ENCODE measurements around the gene FLNB.
"Not testable (repeated sequence)": the region's sequence is repeated elsewhere in the genome, so short reads cannot be mapped to it uniquely, and the experiment has no call there.

The FLNB gene

DNA sequence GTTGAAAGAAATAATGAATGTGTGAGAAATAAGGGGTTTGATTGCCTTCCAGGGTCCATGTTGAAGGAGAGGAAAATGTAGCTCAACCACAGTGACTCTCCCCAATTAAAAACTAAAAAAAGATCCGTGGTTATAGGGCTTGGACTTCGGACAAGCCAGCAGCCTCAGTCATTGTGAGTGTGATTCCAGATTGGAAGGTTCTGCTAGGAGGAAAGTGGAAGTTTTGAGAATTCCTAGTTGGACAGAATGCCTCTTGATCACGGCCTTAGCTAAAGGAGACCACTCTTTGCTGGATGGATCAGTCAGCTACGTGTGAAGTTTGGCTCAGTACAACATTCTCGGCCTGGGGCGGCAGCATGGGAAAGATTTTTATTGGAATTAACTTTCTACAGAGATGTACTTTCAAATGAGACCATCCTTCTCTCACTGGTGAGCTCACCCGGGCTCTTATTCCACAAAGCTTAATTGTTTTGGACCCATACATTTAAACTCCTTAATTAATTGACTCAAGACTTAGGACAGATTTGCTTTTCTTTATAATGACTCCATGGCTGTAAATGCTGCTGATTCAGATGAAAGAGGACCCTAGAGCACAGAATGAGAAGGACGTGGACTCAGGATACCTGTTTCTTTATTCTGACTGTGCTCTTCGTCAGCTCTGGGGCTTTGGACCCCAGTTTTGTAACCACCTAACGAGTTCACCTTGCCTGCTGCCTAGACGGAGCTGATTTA is 27.5 kb downstream of the FLNB start:
- DNase-seq: no peak

DNA sequence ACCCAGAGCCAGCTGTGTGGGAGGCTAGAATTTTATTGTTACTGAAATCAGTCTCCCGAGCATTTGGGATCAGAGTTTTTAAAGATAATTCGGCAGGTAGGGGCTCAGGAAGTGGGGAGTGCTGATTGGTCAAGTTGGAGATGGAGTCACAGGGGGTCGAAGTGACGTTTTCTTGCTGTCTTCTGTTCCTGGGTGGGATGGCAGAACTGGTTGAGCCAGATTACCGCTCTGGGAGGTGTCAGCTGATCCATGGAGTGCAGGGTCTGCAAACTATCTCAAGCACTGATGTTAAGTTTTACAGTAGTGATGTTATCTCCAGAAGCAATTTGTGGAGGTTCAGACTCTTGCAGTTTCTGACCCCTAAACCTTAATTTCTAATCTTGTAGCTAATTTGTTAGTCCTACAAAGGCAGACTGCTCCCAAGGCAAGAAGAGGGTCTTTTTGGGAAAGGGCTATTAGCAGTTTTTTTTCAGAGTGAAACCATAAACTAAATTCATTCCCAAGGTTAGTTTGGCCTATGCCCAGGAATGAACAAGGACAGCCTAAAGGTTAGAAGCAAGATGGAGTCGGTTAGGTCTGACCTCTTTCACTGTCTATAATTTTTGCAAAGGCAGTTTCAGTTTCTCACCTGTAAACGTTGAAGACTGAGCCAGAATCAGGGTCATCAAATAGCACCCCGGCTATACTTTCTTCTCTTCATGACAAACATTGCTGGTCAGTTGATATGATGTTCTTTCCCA is 28.2 kb downstream of the FLNB start:
- DNase-seq: no peak

DNA sequence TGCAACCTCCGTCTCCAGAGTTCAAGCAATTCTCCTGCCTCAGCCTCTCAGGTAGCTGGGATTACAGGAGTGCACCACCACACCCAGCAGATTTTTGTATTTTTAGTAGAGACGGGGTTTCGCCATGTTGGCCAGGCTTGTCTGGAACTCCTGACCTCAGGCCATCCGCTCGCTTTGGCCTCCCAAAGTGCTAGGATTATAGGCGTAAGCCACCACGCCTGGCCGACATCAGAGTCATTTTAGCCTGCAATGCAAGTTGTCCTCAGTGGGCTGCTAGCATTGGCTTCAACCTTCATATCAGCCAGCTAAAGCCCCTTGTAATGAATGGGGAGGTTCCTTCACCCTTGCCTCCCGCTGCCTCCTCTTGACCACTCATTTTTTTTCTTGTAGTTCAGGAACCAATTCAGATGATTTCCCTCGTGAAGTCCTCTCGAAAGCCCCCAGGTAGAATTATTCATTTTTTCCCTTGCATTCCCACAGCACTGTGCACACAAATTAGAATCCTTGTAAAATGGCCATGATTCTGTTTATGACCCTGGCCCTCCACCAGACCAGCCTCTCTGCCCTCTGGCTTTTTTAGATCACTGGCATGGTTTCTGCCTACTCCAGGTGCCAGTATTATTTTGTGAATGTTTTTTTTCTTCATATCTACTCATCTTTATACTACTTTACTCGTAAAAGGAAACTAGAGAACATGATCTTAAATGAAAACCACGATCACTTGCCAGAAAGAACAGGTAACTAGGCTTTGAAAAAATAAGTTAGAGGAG is 29.1 kb downstream of the FLNB start:
- DNase-seq: no peak

DNA sequence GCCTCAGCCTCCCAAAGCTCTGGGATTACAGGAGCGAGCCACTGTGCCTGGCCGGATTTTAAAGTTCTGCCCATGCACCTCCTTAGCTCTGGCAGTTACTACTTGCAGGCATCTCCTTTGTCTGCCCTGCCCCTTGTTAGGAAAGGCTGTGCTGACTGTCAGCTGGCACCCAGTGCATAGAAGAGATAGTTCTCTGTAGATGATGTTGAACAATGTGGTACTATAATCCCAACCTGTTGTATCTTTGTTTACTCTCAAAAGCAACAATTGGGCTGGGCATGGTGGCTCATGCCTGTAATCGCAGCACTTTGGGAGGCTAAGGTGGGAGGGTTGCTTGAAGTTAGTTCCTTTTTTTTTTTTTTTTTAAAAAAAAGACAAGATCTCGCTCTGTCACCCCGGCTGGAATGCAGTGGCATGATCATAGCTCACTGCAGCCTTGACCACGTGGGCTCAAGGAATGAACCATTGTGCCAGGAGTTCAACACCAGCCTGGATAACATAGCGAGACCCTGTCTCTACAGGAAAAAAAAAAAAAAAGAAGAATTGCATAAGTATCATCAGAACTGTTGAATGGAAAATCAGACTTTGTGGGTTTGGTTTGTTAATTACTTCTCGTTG is 30.6 kb downstream of the FLNB start:
- DNase-seq: no peak

DNA sequence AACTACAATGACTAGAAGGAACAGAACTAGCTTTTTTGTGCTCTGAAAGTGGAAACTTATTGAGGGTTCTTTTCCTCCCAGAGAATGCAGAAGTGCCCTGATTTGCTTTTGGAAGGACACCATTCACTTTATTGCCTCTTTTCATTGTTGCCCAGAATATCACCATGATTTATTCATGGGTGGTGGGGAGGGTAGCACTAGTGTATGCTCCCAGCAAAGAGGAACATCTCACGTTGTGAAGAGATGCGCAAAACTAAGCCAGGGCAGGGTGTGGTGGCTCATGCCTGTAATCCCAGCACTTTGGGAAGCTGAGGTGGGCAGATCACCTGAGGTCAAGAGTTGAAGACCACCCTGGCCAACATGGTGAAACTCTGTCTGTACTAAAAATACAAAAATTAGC is 31.4 kb downstream of the FLNB start:
- DNase-seq: no peak

GRCh38 chr3:58041182-58041825 is 33.1 kb downstream of the FLNB start:
- no peak for DNase-seq

DNA sequence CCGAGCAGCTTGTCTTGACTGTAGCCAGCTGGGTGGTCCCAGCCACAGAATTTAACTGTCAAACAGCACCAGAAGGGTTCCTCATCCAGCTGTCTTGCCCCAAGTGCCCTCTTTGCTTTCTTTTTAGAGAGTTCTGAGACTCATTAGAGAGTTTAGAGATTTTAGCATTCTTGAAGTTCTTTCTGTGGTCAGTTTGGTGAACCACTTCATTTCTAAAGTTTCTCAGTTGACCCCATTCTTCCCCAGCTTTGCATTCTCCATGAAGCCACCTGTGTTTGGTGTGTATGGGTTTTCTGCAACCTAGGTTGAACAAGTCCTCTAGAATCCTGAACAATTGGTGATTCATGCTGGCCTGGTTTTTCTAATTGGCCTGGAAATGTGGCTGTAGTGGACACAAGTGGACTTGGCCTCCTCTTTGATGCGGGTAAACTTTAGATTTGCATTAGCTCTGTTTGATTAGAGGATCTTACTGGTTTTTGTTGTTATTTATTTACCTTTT is 33.7 kb downstream of the FLNB start:
- DNase-seq: no peak

DNA sequence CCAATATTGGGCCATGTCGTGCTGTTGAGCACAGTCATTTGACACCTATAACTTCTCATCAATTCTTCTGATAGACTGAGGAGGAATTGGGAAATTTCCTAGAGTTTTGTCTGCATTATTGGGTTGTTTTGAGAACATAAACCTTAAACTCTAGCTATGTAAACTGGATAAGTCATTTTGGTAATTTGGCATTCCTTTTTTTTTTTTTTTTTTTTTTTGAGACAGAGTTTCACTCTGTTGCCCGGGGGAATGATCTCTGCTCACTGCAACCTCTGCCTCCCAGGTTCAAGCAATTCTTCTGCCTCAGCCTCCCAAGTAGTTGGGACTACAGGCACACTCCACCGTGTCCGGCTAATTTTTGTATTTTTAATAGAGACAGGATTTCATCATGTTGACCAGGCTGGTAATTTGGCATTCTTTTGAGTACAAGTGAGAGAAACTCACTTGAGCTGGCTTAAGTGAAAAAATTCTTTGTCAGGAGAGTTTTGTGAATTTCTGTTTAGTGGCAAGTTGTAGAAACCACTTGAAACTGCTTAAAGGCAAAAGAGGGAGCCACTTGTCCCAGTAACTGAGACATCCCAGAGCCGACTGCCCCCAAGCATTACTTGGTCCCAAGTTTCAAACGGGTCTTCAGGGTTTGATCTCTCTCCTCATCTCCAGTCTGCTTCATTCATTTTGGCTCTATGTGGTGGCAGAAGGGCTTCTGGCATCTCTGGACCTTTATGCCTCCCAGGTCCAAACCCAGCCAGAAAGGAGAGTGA is 34.9 kb downstream of the FLNB start:
- DNase-seq: no peak

- DNase-seq: no peak
Observed at GRCh38 chr3:58043933-58044332, 35.7 kb downstream of the FLNB start.

GRCh38 chr3:58044691-58045483 is 36.7 kb downstream of the FLNB start:
- DNase-seq: no peak

- no peak for DNase-seq
Observed at GRCh38 chr3:58047826-58048225, 39.6 kb downstream of the FLNB start.

GRCh38 chr3:58048301-58048700 is 40.1 kb downstream of the FLNB start:
- no peak for DNase-seq

DNA sequence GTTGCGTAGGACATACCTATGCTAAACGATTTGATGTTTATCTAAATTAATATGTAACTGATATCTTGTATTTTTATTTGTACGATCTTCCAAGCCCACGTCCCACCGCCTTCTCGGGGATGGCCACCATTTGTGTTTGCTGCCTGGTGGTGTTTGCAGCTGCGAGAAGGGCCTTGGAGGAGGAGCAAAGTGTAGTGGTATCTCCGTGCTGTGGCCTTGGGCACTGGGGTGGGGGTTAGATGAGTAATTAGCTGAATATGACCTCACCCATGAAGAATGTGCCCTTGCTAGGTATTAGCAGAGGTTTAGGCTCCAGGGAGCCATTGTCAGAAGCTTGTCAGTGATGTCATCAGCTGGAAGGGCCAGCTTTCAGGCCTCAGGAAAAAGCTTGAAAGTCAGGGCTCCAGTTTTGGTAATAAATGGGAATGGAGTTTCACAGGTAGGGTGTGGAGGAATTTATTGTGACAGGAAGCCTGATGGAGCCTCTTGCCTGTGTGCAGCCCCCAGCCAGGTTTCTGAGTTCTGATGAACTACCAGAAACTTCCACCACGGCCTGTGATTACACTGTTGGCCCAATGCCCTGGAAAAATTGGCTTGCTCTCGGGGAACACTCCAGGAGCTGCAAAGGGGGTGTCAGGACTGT is 41.0 kb downstream of the FLNB start:
- DNase-seq: no peak

- DNase-seq: no peak
Observed at GRCh38 chr3:58051196-58051595, 43.0 kb downstream of the FLNB start.

GRCh38 chr3:58051658-58052261 is 43.5 kb downstream of the FLNB start:
- not testable (repeated sequence) for DNase-seq

GRCh38 chr3:58052373-58053273 is 44.4 kb downstream of the FLNB start:
- no peak for DNase-seq

GRCh38 chr3:58054652-58055051 is 46.4 kb downstream of the FLNB start:
- no peak for DNase-seq

- DNase-seq: no peak
Observed at GRCh38 chr3:58055314-58055713, 47.1 kb downstream of the FLNB start.

- DNase-seq: not testable (repeated sequence)
Observed at GRCh38 chr3:58055891-58056290, 47.7 kb downstream of the FLNB start.
